Suppressor macrophage treated with lipopolysaccharide for 1 hour (primary cell): ENCODE measurements around the gene WFDC9.
"Not testable (repeated sequence)": the region's sequence is repeated elsewhere in the genome, so short reads cannot be mapped to it uniquely, and the experiment has no call there.

Experiments used
- DNase-seq, 3 donors: peaks; one replicate each; pipeline ENCODE4 v3.0.0-alpha.2; 2020 to 2022

Gene WFDC9

GRCh38 chr20:45631184-45631583 is at the start of gene WFDC9:
Gene WFDC9 (minus strand): TSS chr20:45631284. CDS start chr20:45610181, 21,103 bp downstream.
- no peak for DNase-seq

DNA sequence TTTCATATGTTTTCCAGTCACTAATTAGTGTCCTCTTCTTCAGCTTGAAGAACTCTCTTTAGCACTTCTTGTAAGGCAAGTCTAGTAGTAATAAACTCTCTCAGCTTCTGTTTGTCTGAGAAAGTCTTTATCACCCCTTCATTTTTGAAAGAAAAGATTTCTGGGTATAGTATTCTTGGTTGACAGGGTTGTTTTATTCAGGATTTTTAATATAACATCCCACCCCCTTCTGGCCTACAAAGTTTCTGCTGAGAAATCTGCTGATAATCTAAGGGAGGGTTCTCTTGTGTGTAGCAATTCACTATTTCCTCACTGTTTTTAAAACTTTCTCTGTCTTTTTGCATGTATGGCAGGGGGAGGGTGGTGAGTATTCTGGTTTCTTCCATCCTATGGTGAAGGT is 48.6 kb upstream of the WFDC9 start:
- DNase-seq = no peak

- no peak for DNase-seq
Measured at GRCh38 chr20:45672765-45673164, 41.7 kb upstream of the WFDC9 start.

GRCh38 chr20:45670139-45670538 is 39.1 kb upstream of the WFDC9 start, which contains the start of gene WFDC11:
Gene WFDC11 (minus strand): TSS chr20:45670239. CDS start chr20:45650600, 19,639 bp downstream.
- DNase-seq = no peak

DNA sequence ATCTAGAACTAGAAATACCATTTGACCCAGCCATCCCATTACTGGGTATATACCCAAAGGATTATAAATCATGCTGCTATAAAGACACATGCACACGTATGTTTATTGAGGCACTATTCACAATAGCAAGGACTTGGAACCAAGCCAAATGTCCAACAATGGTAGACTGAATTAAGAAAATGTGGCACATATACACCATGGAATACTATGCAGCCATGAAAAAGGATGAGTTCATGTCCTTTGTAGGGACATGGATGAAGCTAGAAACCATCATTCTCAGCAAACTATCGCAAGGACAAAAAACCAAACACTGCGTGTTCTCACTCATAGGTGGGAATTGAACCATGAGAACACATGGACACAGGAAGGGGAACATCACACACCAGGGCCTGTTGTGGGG is 26.0 kb upstream of the WFDC9 start:
- DNase-seq = not testable (repeated sequence)

GRCh38 chr20:45651726-45652125 is 20.6 kb upstream of the WFDC9 start:
- not testable (repeated sequence) for DNase-seq

GRCh38 chr20:45649312-45649863 is 18.3 kb upstream of the WFDC9 start:
- DNase-seq = no peak

GRCh38 chr20:45647441-45648050 is 16.5 kb upstream of the WFDC9 start:
- no peak for DNase-seq

GRCh38 chr20:45646875-45647274 is 15.8 kb upstream of the WFDC9 start:
- no peak for DNase-seq

GRCh38 chr20:45645869-45646268 is 14.8 kb upstream of the WFDC9 start:
- not testable (repeated sequence) for DNase-seq

GRCh38 chr20:45641076-45641475 is 10.0 kb upstream of the WFDC9 start:
- DNase-seq = not testable (repeated sequence)

GRCh38 chr20:45639687-45640086 is 8.6 kb upstream of the WFDC9 start:
- no peak for DNase-seq

- DNase-seq = no peak
Measured at GRCh38 chr20:45636513-45636912, 5.4 kb upstream of the WFDC9 start.

- DNase-seq = no peak
Measured at GRCh38 chr20:45630371-45630770, 713 bp downstream of the WFDC9 start.

- DNase-seq = peak; percentile 81 to 83 (median 82)
Measured at GRCh38 chr20:45629496-45630100, 1.5 kb downstream of the WFDC9 start, which contains the start of gene WFDC10A. Gene WFDC10A (plus strand): TSS chr20:45629739. CDS start chr20:45629814, 75 bp downstream.

DNA sequence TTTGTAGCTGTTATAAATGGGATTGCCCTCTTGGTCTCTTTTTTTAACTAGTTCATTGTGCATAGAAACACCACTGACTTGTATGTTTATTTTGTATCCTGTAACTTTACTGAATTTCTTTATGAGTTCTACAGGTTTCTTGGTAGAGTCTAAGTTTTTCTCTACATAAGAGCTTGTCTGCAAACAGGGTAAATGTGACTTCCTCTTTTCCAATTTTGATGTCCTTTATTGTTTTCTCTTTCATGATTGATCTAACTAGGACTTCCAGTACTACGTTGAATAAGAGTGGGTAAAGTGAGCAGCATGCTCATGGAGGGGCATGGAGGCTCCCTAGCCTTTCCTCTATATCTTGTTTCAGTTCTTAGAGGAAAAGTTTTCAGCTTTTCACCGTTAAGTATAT is 4.5 kb downstream of the WFDC9 start:
- peak in 1 of 3 donors; percentile 7 for DNase-seq

GRCh38 chr20:45621593-45621992 is 9.5 kb downstream of the WFDC9 start:
- peak in 1 of 3 donors; percentile 8 for DNase-seq

DNA sequence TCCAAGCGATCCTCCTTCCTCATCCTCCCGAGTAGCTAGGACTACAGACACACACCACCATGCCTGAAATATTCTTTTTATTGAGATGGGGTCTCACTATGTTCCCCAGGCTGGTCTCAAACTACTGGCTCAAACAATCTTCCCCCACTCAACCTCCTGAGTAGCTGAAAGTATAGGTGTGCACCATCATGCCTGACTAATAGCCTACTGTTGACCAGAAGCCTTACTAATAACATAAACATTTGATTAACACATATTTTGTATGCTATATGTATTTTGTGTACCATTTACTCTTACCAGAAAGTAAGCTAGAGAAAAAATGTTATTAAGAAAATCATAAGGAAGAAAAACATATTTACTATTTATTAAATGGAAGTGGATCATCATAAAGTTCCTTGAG is 13.5 kb downstream of the WFDC9 start:
- no peak for DNase-seq

GRCh38 chr20:45612314-45612713 is 18.8 kb downstream of the WFDC9 start:
- no peak for DNase-seq

DNA sequence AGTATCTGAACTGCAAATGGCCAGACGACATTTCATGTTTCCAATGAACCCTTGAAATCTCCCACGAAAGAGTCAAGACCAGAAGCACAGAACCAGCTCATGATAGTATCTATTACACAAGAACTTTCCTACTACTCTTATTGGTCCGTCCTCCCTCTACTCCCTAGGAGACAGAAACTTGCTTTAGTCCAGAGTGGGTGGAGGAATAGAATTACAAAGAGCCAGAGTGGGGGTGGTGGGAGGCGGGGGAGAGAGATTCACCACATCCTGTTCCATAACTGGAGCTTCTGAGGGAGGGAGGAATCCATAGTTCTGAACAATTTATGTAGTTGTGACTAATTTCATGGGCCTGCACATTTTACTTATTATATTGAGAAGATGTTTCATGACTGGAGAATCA is 20.0 kb downstream of the WFDC9 start:
- DNase-seq = peak; percentile 62 to 67 (median 62)

DNA sequence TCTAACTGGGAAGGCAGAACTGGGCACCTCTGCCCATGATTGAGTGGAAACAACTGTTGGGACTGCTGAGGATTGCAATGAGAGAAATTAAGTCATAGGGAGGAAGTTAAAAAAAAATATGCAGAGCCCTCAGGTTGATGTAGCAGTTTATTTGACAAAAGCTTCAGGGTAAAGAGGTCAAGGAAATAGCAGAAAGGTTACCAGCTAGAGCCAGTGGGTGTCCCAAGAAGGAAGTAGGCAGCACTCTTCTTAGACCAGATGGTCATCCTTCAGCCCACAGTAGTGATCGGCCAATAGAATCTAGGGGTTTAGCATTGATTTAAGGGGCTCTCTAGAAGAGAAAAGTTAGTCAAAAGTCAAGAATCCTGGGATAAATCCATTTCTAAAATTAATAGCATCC is 23.3 kb downstream of the WFDC9 start:
- no peak for DNase-seq

- DNase-seq = no peak
Measured at GRCh38 chr20:45595235-45595634, 35.8 kb downstream of the WFDC9 start.

DNA sequence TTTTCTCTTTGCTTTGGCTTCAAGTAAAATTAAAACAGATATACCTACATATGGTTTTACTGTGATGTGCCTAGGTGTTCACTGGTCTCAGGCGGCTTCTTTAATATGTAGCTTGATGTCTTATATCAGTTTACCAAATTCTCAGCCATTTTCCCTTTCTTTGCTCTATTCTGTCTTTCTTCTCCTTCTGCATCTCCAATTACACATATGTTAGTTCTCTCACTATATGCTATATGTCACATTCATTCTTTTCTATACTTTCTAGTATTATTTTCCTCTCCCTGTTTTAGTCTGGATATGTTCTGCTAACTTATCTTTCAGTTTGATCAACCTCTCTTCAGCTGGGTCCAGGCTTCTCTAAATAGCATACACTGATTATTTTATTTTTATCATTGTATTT is 37.6 kb downstream of the WFDC9 start:
- no peak for DNase-seq

DNA sequence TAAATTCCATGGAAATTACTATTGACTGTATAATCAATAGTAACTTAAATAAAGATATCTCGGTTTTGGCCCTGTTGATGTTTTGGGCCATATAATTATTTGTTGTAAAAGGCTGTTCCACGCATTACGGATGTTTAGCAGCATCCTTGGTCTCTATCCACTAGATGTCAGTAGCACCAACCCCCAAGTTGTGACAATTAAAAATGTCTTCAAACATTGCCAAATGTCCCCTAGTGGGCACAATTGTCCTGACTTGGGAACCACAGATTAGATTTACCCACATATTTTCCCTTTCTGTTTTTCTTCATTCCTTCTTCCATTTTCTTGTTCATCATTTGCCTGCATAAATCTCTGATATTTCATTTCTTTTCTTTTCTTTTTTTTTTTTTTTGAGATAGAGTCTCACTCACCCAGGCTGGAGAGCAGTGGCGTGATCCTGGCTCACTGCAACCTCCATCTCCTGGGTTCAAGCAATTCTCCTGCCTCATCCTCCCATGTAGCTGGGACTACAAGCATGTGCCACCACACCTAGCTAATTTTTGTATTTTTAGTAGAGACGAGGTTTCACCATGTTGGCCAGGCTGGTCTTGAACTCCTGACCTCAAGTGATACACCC is 38.4 kb downstream of the WFDC9 start:
- DNase-seq = peak; percentile 74 to 82 (median 80)
